GDM1 (cell line): ENCODE measurements around the gene FAM50A.

Experiments
- DNase-seq: peaks from one replicate; lab custom pipeline; 2025; lab: John Stamatoyannopoulos, UW

Gene FAM50A

DNA sequence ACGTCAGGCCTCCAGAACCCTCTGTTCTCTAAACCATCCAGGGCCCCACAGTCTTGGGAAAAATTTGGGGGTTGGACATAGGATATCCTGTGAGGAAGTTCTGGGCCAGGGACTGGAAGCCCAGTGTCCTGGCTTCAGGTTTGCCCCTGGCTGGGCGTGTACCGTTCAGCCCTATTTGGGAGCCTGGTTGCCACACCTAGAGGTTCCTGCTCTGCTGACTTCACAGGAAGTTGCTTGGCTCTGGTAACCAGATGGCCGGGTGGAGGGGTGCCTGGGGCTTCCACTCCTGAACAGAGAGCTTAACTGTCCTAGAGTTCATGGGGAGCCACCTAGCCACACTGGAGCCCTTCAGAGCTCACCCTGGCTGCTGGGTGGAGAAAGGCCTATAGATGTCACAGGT is 31.5 kb upstream of the FAM50A start:
- peak; percentile 51 for DNase-seq

DNA sequence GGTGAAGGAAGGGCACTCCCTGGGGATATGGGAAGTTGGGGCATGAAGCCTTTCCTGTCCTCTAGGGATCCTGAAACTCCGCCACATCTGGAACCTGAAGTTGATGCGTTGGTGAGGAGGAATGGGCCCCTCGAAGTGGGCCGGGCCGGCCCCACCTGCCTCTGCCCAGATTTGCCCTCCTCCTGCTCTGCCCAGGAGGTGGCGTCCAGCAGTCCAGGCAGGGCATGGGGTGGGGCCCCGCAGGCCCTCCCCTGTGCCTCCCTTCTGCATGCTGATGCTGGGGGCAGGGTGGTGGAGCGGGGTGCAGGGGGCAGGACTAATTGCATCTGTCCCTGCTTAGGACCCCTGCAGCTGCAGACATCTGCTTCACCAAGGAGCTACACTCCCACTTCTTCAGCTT is 30.8 kb upstream of the FAM50A start:
- no peak for DNase-seq

DNA sequence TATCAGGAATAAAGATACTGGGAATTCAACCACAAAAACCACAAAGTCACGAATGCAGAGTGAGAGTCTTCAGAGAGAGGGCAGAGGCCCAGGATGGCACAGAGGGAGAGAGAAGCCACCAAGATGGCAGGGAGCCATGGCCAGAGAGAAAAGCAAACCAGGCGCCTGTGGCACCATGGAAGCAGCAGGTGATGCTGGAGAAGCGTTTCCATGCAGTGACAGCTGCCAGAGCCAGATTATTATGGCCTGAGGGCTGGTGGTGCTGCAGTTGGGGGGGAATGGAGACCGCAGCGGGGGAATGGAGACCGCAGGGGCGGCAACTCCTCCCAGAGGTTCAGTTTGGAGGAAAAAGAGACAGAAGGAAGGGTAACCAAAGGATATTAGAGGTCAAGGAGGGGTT is 26.8 kb upstream of the FAM50A start:
- no peak for DNase-seq

GRCh38 chrX:154419189-154419588 is 24.8 kb upstream of the FAM50A start:
- no peak for DNase-seq

- no peak for DNase-seq
Observed at GRCh38 chrX:154419688-154420401, 24.1 kb upstream of the FAM50A start.

DNA sequence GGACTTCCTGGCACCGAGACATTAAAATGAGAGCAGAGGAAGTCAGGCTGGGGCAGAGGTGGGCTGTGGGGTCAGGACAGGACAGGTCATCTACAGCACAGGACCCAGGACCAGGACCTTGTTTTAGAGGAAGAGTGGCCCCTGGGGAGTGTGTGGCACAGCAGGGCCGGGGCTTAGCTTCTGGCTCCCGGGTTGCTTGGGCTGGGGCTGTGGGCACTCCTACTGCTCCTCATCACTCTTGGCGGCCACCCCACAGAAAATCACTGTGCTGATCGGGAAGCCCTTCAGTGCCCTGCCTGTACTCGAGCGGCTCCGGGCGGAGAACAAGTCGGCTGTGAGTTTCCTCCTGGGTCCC is 23.6 kb upstream of the FAM50A start:
- no peak for DNase-seq

- DNase-seq, result no peak
Observed at GRCh38 chrX:154426916-154427770, 16.8 kb upstream of the FAM50A start.

DNA sequence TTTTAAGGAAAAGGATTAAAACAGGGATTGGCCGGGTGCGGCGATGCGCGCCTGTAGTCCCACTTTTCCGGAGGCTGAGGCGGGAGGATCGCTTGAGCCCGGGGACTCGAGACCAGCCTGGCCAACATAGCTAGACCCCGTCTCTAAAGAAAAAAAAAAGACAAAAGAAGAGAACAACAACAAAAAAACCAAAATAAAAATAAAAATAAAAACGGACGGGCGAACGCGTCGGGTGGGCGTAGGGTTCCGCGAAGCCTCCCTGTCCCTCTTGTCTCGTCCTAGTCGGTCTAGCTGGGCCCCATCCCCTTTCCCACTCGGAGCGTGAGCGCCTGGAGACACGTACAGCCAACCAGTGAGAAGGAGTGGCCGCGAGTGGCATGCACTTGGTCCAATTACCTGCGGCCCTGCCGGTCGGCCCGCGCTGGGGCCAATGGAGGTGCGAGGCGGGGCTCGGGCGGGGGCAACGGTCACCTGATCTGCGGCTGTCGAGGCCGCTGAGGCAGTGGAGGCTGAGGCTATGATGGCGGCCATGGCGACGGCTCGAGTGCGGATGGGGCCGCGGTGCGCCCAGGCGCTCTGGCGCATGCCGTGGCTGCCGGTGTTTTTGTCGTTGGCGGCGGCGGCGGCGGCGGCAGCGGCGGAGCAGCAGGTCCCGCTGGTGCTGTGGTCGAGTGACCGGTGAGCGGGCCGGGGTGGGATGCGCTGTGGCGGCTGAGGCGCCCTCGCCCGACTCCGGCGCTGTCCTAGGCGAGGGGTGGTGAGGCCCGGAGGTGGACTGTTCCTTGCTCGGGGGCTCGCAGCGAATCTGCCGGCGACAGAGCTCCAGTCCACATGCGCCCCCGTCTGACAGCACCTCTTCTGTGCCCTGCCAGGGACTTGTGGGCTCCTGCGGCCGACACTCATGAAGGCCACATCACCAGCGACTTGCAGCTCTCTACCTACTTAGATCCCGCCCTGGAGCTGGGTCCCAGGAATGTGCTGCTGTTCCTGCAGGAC is 15.5 kb upstream of the FAM50A start, which contains the start of gene ATP6AP1:
TSS of gene ATP6AP1 (plus strand) at position 502 of the 996 bp plus-strand sequence. CDS start at position 518, 16 bp downstream.
- DNase-seq, result peak; percentile 90

DNA sequence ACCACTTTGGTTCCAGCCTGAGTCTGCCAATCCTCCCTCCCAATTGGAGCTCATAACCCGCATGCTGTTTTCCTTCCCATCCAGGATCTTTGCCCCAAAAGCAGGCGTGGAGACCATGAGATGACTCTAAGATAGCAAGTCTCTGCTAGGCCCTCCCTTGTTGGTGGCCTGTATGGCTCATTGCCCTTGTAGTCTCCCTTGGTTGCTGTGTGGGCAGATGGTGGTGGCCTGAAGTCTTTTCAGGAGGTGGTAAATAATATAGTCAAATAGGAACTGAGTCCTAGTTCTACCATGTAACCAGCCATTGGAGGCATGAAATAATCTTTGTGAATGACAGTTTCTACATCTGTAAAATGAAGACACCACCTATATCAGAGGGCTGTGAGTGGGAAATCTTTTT is 14.2 kb upstream of the FAM50A start:
- no peak for DNase-seq

DNA sequence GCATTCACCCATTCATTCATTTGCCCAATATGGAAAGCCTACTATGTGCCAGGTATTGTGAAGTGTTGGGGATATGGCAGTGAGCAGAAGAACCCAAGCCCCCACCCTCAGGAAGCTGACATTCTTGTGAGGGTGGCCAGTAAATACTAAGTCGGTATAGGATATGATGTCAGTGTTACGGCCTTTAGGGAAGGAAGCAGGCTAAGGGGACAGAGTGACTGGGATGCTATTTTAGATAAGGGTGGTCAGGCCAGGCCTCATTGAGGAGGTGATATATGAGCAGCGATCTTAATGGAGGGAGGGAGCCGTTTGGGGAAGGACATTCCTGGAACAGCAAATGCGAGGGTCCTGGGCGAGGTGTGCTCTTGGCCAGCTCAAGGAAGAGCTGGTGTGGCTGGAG is 13.5 kb upstream of the FAM50A start:
- no peak for DNase-seq

GRCh38 chrX:154430916-154431315 is 13.0 kb upstream of the FAM50A start:
- DNase-seq, result no peak

GRCh38 chrX:154431341-154431740 is 12.6 kb upstream of the FAM50A start:
- DNase-seq, result peak; percentile 33

GRCh38 chrX:154432210-154432609 is 11.7 kb upstream of the FAM50A start:
- no peak for DNase-seq

DNA sequence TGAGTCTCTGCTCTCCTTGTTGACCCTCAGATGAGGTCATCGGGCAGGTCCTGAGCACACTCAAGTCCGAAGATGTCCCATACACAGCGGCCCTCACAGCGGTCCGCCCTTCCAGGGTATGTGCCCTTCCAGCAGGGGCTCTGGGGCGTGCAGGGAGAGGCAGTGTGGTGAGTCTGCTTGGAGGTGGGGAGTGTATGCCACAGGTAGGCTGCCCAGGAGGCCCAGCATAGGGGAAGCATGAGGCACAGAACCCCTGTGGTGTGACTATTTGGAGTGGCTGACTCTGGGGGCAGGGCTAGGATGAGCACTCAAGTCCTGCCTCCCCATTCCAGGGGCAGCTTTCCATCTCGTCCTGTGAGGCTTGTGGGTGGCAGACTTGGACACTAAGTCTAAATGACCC is 10.3 kb upstream of the FAM50A start:
- DNase-seq, result no peak

DNA sequence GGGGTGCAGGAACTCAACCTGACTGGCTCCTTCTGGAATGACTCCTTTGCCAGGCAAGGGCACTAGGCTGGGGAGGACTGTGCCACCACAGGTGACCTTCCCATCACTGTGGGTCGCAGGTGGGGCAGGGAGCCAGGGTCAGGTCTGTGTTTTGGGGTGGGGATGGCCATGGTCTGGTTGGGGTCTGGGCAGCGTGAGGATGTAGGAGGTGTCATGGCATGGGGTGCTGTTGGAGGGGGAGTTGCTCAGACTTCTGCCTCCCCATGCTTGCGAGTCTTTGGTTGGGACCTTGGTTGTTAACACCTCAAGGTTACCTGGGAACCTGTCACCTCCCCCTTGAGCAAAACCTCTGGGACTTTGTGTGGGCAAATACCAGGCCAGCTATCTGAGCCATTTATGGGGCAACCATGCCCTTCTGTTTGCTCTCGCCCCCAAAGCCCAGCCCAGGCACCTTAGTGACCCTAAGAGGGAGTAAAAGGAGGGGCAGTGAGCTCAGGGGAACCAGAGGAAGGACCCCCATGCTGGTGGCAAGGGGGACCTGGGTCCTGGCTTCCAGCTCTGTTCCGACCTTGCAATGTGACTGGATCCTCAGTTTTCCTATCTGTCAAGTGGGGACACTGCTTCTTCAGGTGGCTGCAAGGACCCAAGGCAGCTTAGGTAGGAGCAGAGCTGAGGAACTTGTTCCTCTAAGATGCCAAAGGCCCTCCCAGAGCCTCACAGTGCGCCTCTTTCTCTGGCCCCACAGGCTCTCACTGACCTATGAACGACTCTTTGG is 9.4 kb upstream of the FAM50A start:
- no peak for DNase-seq

DNA sequence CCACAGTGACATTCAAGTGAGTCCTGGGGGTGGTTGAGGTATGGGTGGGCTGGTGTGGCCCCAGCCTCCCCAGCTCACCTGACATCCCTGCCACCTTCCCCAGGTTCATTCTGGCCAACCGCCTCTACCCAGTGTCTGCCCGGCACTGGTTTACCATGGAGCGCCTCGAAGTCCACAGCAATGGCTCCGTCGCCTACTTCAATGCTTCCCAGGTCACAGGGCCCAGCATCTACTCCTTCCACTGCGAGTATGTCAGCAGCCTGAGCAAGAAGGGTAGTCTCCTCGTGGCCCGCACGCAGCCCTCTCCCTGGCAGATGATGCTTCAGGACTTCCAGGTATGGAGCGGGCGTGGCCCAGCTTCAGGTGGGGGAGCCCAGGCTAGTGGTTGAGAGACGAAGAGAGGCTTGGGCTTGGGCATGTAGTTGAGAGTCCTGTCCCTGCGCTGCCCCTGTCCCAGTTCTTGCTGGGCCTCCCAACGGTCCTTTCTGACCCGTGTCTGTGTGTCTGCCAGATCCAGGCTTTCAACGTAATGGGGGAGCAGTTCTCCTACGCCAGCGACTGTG is 8.7 kb upstream of the FAM50A start:
- no peak for DNase-seq

- DNase-seq, result no peak
Observed at GRCh38 chrX:154436374-154436982, 7.5 kb upstream of the FAM50A start.

DNA sequence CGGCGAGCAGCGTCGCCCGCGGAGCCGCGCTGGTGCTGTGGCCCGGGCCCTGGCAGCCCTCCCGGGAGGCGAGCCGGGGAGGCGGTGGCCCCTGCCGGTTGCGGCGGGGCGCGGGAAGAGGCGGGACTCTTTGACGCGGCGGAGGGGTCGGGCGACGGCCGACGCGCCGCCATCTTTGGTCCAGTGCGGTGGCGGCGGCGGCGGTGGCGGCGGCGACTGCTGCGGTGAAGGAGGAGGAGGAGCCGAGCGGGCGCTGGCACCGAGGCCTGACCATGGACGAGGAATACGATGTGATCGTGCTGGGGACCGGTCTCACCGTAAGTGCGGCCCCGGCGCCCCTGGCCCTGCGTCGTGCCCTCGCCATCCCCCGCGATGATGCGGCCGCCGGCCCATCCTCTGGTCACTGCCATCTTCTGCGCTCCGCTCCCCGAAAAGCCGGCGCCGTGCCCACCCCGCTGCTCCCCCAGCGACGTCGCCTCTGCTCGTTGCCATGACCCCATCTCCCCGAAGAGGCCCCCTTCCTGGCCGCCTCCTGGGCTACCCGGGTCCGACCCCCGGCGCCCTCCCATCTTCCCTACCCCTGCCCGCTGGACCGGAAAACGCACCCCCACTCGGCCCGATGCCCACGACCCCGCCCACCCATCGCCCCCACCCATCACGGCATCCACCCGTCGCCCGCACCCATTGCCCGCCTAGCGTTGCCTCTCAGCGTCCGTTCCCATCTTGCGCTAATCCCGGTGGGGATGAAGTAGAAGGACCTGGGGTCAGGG is 6.8 kb upstream of the FAM50A start, which contains the start of gene GDI1:
TSS of gene GDI1 (plus strand) at position 172 of the 770 bp plus-strand sequence. CDS start at position 273, 101 bp downstream.
- DNase-seq, result no peak
